Neuronal stem cell (in vitro differentiated cells): ENCODE data around the gene TIRAP.
A peak's percentile ranks its signal among the peaks of the same experiment; 100 is the strongest.

Experiments
- DNase-seq: peaks from one replicate; pipeline ENCODE4 v3.0.0-alpha.2; 2013; ENCODE audit warnings: low spot score
- H2AFZ ChIP-seq: one replicate; pipeline ENCODE4 v1.6.1; 2013; ENCODE audit warnings: mild to moderate bottlenecking, low read length, inconsistent platforms
- H2AK5ac ChIP-seq: 2 replicates; pipeline ENCODE4 v1.6.1; 2013; ENCODE audit warnings: low read depth, mild to moderate bottlenecking, inconsistent platforms, low read length, moderate library complexity, mixed read lengths
- H2BK120ac ChIP-seq: 2 replicates; pipeline ENCODE4 v1.6.1; 2013; ENCODE audit warnings: low read depth, mild to moderate bottlenecking, inconsistent platforms, low read length, moderate library complexity, mixed read lengths
- H2BK12ac ChIP-seq: one replicate; pipeline ENCODE4 v1.6.1; 2013; ENCODE audit warnings: low read length, inconsistent platforms
- H2BK15ac ChIP-seq: 2 replicates; pipeline ENCODE4 v1.6.1; 2013; ENCODE audit warnings: mild to moderate bottlenecking, low read length, inconsistent platforms, mixed read lengths
- H2BK5ac ChIP-seq: one replicate; pipeline ENCODE4 v1.6.1; 2013; ENCODE audit warnings: inconsistent platforms, mild to moderate bottlenecking, low read length, moderate library complexity
- H3K14ac ChIP-seq: one replicate; pipeline ENCODE4 v1.6.1; 2013; ENCODE audit warnings: low read length, inconsistent platforms
- H3K18ac ChIP-seq: 2 replicates; pipeline ENCODE4 v1.6.1; 2013; ENCODE audit warnings: low read length, inconsistent platforms
- H3K23ac ChIP-seq: 2 replicates; pipeline ENCODE4 v1.6.1; 2013; ENCODE audit warnings: low read depth, mild to moderate bottlenecking, mixed read lengths, low read length, inconsistent platforms; ENCODE audit not compliant: poor library complexity
- H3K27ac ChIP-seq: replicated peaks from 3 replicates; pipeline ENCODE4 v1.5.1; 2013; ENCODE audit warnings: low read length, inconsistent platforms
- H3K27me3 ChIP-seq, 3 experiments: 2 replicates each; pipeline ENCODE4 v1.6.1; 2013; ENCODE audit warnings: low read length in 3 of 3, mild to moderate bottlenecking in 2 of 3, inconsistent platforms in 1 of 3, low read depth in 1 of 3, mixed read lengths in 1 of 3, moderate library complexity in 1 of 3; ENCODE audit not compliant: control insufficient read depth in 3 of 3, insufficient read depth in 3 of 3
- H3K36me3 ChIP-seq, 2 donors: replicated peaks in 1 of 2; 2 replicates each; pipeline ENCODE4 v1.6.1; 2013; ENCODE audit warnings: low read length in 2 of 2; ENCODE audit not compliant: control insufficient read depth in 2 of 2, insufficient read depth in 2 of 2
- H3K4ac ChIP-seq: 2 replicates; pipeline ENCODE4 v1.6.1; 2013; ENCODE audit warnings: inconsistent platforms, mild to moderate bottlenecking, low read length, moderate library complexity
- H3K4me1 ChIP-seq, 2 donors: 1 replicate in 1 of 2; 2 replicates in 1 of 2; pipeline ENCODE4 v1.6.1; 2013; ENCODE audit warnings: low read length in 2 of 2, low read depth in 1 of 2; ENCODE audit not compliant: control insufficient read depth in 2 of 2, insufficient read depth in 1 of 2
- H3K4me2 ChIP-seq: one replicate; pipeline ENCODE4 v1.6.1; 2013; ENCODE audit warnings: mild to moderate bottlenecking, low read length, inconsistent platforms; ENCODE audit not compliant: insufficient read depth, poor library complexity, severe bottlenecking
- H3K4me3 ChIP-seq, 2 donors: 2 replicates each; pipeline ENCODE4 v1.5.1; 2013; ENCODE audit warnings: low read length in 2 of 2, mild to moderate bottlenecking in 2 of 2, inconsistent platforms in 1 of 2, moderate library complexity in 1 of 2
- H3K79me1 ChIP-seq: one replicate; pipeline ENCODE4 v1.6.1; 2013; ENCODE audit warnings: low read depth, mild to moderate bottlenecking, inconsistent platforms, low read length, moderate library complexity
- H3K9ac ChIP-seq: one replicate; pipeline ENCODE4 v1.6.1; 2013; ENCODE audit warnings: mild to moderate bottlenecking, low read depth, low read length, inconsistent platforms; ENCODE audit not compliant: poor library complexity
- H3K9me3 ChIP-seq, 2 donors: replicated peaks in 1 of 2; 2 replicates each; pipeline versions ENCODE3 to v1.6.1; 2013; ENCODE audit warnings: low read length in 2 of 2, mild to moderate bottlenecking in 2 of 2, inconsistent platforms in 1 of 2, low read depth in 1 of 2, mixed read lengths in 1 of 2, moderate library complexity in 1 of 2; ENCODE audit not compliant: control insufficient read depth in 2 of 2, insufficient read depth in 1 of 2
- H4K8ac ChIP-seq: one replicate; pipeline ENCODE4 v1.6.1; 2013; ENCODE audit warnings: low read depth, mild to moderate bottlenecking, inconsistent platforms, low read length, moderate library complexity
- H4K91ac ChIP-seq: one replicate; pipeline ENCODE4 v1.6.1; 2013; ENCODE audit warnings: low read length, low read depth, mild to moderate bottlenecking, inconsistent platforms; ENCODE audit not compliant: poor library complexity
- WGBS, 2 donors: extraction: QIAGEN DNeasy Blood & Tissue Kit; methylation state at CpG; one replicate each; pipeline ENCODE4 v1.1.7; 2013; ENCODE audit warnings: missing lambda C conversion rate in 2 of 2, mixed read lengths in 1 of 2; ENCODE audit not compliant: insufficient read length in 2 of 2, insufficient replicate concordance in 1 of 2; ENCODE audit errors: extremely low coverage in 2 of 2; 5-methylcytosine and 5-hydroxymethylcytosine counted together

Gene TIRAP

GRCh38 chr11:126267650-126268049, 15.2 kb upstream of the TIRAP start:
- Histone ChIP-seq H4K8ac (no peak overlapping the region), H3K4ac (no peak overlapping the region), H3K18ac (no peak overlapping the region), H4K91ac (no peak overlapping the region), H3K23ac (no peak overlapping the region), H3K9ac (no peak overlapping the region), H3K4me3 (peak overlapping the region; percentile 89 to 97), H3K27me3 (no peaks in the 10 kb centered on the region), H2BK5ac (no peak overlapping the region), H3K27ac (no peak overlapping the region), H2BK15ac (no peak overlapping the region), H2BK120ac (no peak overlapping the region), H3K9me3 (no peaks in the 10 kb centered on the region), H2AFZ (no peak overlapping the region), H3K79me1 (no peaks in the 10 kb centered on the region), H3K4me2 (peak overlapping the region; percentile 56), H3K4me1 (peaks cover 8 to 15% of the 10 kb centered on the region in 2 donors), H2AK5ac (no peak overlapping the region), H3K36me3 (peaks cover 48 to 67% of the 10 kb centered on the region in 2 donors), H3K14ac (no peak overlapping the region), H2BK12ac (no peak overlapping the region)
- no CpG with 5 or more reads among the region's 6 CpGs for WGBS, 2 donors
- DNase-seq, result no peak

GRCh38 chr11:126268361-126268707, 14.6 kb upstream of the TIRAP start:
- H3K27ac ChIP-seq, result peak overlapping the region; percentile 77
- H3K4ac ChIP-seq, result no peak overlapping the region
- no peak overlapping the region for H2BK5ac ChIP-seq
- no peaks in the 10 kb centered on the region for H3K27me3 ChIP-seq
- peak overlapping the region; percentile 97 for H3K9ac ChIP-seq
- no CpG with 5 or more reads among the region's 23 CpGs for WGBS, 2 donors
- peak overlapping the region; percentile 56 for H3K4me2 ChIP-seq
- H2AK5ac ChIP-seq, result no peak overlapping the region
- H3K23ac ChIP-seq, result peak overlapping the region; percentile 66
- H2BK120ac ChIP-seq, result no peak overlapping the region
- H3K18ac ChIP-seq, result peak overlapping the region; percentile 97
- H4K8ac ChIP-seq, result no peak overlapping the region
- H4K91ac ChIP-seq, result no peak overlapping the region
- peaks cover 47 to 67% of the 10 kb centered on the region in 2 donors for H3K36me3 ChIP-seq
- peaks cover 8 to 15% of the 10 kb centered on the region in 2 donors for H3K4me1 ChIP-seq
- no peaks in the 10 kb centered on the region for H3K9me3 ChIP-seq
- H2BK15ac ChIP-seq, result no peak overlapping the region
- H3K79me1 ChIP-seq, result no peaks in the 10 kb centered on the region
- no peak for DNase-seq
- no peak overlapping the region for H2BK12ac ChIP-seq
- peak overlapping the region; percentile 89 to 97 for H3K4me3 ChIP-seq
- peak overlapping the region; percentile 86 for H2AFZ ChIP-seq
- H3K14ac ChIP-seq, result peak overlapping the region; percentile 92

GRCh38 chr11:126268708-126269579, 13.9 kb upstream of the TIRAP start, which contains the start of the genes FOXRED1 and SRPRA:
Gene FOXRED1, plus strand, starts transcription at chr11:126269154. Its CDS starts 53 bp downstream, at chr11:126269207.
Gene SRPRA, minus strand, starts transcription at chr11:126268895. Its CDS starts 91 bp downstream, at chr11:126268804.
- peaks cover 46 to 67% of the 10 kb centered on the region in 2 donors for H3K36me3 ChIP-seq
- no peaks in the 10 kb centered on the region for H3K9me3 ChIP-seq
- WGBS, 2 donors, result no CpG with 5 or more reads among the region's 64 CpGs

GRCh38 chr11:126277322-126277721, 5.6 kb upstream of the TIRAP start:
- Histone ChIP-seq H3K14ac (no peak overlapping the region), H3K36me3 (peaks cover 37 to 66% of the 10 kb centered on the region in 2 donors)

More at GRCh38 chr11:126268708-126269579, 13.9 kb upstream of the TIRAP start, which contains the start of the genes FOXRED1 and SRPRA:
- H2BK12ac ChIP-seq, result no peak within 1 kb of the TSS
- H3K4me3 ChIP-seq, result peak within 1 kb of the TSS; percentile 89 to 97
- H3K18ac ChIP-seq, result peak within 1 kb of the TSS; percentile 97
- peak within 1 kb of the TSS; percentile 66 for H3K23ac ChIP-seq
- H2AK5ac ChIP-seq, result no peak within 1 kb of the TSS
- H2BK15ac ChIP-seq, result no peak within 1 kb of the TSS
- peak within 1 kb of the TSS; percentile 97 for H3K9ac ChIP-seq
- peaks cover 8 to 15% of the 10 kb centered on the region in 2 donors for H3K4me1 ChIP-seq
- peak within 1 kb of the TSS; percentile 92 for H3K14ac ChIP-seq
- H3K27me3 ChIP-seq, result no peaks in the 10 kb centered on the region
- DNase-seq, result peak; percentile 99
- no peak within 1 kb of the TSS for H4K91ac ChIP-seq
- no peak within 1 kb of the TSS for H2BK5ac ChIP-seq
- H3K27ac ChIP-seq, result peak within 1 kb of the TSS; percentile 77
- H2AFZ ChIP-seq, result peak within 1 kb of the TSS; percentile 86
- H3K4ac ChIP-seq, result peak within 1 kb of the TSS; percentile 1
- peak within 1 kb of the TSS; percentile 85 for H3K4me2 ChIP-seq
- no peak within 1 kb of the TSS for H2BK120ac ChIP-seq
- H3K79me1 ChIP-seq, result no peaks in the 10 kb centered on the region
- H4K8ac ChIP-seq, result peak within 1 kb of the TSS; percentile 33

More at GRCh38 chr11:126277322-126277721, 5.6 kb upstream of the TIRAP start:
- Histone ChIP-seq H3K9ac (no peak overlapping the region), H2AFZ (no peak overlapping the region), H4K8ac (no peak overlapping the region), H3K18ac (no peak overlapping the region), H3K4me1 (peaks cover 3 to 5% of the 10 kb centered on the region in 2 donors), H3K4me2 (no peak overlapping the region), H3K23ac (no peak overlapping the region), H2BK120ac (no peak overlapping the region), H2BK15ac (no peak overlapping the region), H3K9me3 (no peaks in the 10 kb centered on the region), H3K79me1 (no peaks in the 10 kb centered on the region), H2AK5ac (no peak overlapping the region), H3K4me3 (no peak overlapping the region), H2BK12ac (no peak overlapping the region), H3K4ac (no peak overlapping the region), H4K91ac (no peak overlapping the region), H3K27me3 (peaks cover 0 to 2% (median 0%) of the 10 kb centered on the region in 3 experiments), H3K27ac (no peak overlapping the region), H2BK5ac (no peak overlapping the region)
- DNase-seq, result no peak
- no CpG with 5 or more reads among the region's 11 CpGs for WGBS, 2 donors
